A549 (cell line): Measurements from ENCODE around the gene MAGIX.

ENCODE experiments used
- HDAC2 ChIP-seq: fragments of 200-600 bp; sonication (generic); IDR thresholded peaks from 2 replicates; pipeline ENCODE4 v1.6.1; 2016
- JUN ChIP-seq, 2 experiments: fragments of >200 bp; sonication (Bioruptor Twin); formaldehyde crosslinking; IDR thresholded peaks; 2 replicates in 1 of 2; 3 replicates in 1 of 2; pipeline ENCODE4 v1.6.1; 2016 to 2017
- JUNB ChIP-seq: fragments of >200 bp; sonication (Bioruptor Twin); formaldehyde crosslinking; IDR thresholded peaks from 2 replicates; pipeline ENCODE4 v1.6.1; 2016
- POLR2A ChIP-seq: IDR thresholded peaks from 2 replicates; pipeline ENCODE4 v1.6.1; 2012; ENCODE audit warnings: mild to moderate bottlenecking, low read length
- RFX5 ChIP-seq: fragments of 450-650 bp; IDR thresholded peaks from 2 replicates; pipeline ENCODE4 v1.7.1; 2014; ENCODE audit warnings: antibody characterized with exemption, mild to moderate bottlenecking, moderate library complexity
- ZNF302 ChIP-seq: fragments of 250-450 bp; sonication (Bioruptor Pico); IDR thresholded peaks from 2 replicates; pipeline ENCODE4 v1.9.0; 2021; ENCODE audit warnings: inconsistent platforms, mild to moderate bottlenecking, moderate library complexity
- TF ChIP-seq, protein P1 (sequence below): fragments of >200 bp; sonication (Bioruptor Twin); formaldehyde crosslinking; IDR thresholded peaks from 3 replicates; pipeline ENCODE4 v1.5.1; 2016
- TF ChIP-seq, protein P2 (sequence below): fragments of 200-600 bp; sonication (generic); IDR thresholded peaks from 2 replicates; pipeline ENCODE4 v1.6.1; 2016; ENCODE audit warnings: antibody characterized with exemption, mild to moderate bottlenecking, moderate library complexity

DNA sequence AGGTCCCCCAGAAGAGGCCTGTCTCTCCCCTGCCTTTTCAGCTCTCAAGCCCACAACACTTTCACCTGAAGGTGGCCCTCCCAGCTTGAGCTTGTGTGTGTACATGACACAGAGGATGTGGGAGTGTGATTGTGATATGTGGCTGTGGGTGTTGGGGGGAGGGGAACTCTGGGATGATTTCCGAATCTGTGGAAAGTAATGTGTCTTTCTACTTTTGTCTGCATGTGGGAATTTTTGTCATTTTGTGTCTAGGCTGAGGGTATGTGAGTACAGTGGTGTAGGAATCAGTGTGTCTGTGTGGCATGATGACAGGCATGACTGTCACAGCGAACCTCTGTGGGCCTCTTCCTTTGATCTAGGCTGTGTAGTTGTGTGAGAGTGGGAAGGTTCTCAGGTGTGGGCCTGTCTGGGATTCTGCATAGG is 31.0 kb downstream of the MAGIX start:
- TF ChIP-seq, protein P1, sequence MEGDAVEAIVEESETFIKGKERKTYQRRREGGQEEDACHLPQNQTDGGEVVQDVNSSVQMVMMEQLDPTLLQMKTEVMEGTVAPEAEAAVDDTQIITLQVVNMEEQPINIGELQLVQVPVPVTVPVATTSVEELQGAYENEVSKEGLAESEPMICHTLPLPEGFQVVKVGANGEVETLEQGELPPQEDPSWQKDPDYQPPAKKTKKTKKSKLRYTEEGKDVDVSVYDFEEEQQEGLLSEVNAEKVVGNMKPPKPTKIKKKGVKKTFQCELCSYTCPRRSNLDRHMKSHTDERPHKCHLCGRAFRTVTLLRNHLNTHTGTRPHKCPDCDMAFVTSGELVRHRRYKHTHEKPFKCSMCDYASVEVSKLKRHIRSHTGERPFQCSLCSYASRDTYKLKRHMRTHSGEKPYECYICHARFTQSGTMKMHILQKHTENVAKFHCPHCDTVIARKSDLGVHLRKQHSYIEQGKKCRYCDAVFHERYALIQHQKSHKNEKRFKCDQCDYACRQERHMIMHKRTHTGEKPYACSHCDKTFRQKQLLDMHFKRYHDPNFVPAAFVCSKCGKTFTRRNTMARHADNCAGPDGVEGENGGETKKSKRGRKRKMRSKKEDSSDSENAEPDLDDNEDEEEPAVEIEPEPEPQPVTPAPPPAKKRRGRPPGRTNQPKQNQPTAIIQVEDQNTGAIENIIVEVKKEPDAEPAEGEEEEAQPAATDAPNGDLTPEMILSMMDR, result no peak
- TF ChIP-seq POLR2A (no peak), JUNB (no peak), HDAC2 (no peak), ZNF302 (CRISPR knock-in tag) (no peak), JUN (IDR thresholded peaks at IDR 0.05) (no peak), RFX5 (no peak)
- TF ChIP-seq, protein P2, sequence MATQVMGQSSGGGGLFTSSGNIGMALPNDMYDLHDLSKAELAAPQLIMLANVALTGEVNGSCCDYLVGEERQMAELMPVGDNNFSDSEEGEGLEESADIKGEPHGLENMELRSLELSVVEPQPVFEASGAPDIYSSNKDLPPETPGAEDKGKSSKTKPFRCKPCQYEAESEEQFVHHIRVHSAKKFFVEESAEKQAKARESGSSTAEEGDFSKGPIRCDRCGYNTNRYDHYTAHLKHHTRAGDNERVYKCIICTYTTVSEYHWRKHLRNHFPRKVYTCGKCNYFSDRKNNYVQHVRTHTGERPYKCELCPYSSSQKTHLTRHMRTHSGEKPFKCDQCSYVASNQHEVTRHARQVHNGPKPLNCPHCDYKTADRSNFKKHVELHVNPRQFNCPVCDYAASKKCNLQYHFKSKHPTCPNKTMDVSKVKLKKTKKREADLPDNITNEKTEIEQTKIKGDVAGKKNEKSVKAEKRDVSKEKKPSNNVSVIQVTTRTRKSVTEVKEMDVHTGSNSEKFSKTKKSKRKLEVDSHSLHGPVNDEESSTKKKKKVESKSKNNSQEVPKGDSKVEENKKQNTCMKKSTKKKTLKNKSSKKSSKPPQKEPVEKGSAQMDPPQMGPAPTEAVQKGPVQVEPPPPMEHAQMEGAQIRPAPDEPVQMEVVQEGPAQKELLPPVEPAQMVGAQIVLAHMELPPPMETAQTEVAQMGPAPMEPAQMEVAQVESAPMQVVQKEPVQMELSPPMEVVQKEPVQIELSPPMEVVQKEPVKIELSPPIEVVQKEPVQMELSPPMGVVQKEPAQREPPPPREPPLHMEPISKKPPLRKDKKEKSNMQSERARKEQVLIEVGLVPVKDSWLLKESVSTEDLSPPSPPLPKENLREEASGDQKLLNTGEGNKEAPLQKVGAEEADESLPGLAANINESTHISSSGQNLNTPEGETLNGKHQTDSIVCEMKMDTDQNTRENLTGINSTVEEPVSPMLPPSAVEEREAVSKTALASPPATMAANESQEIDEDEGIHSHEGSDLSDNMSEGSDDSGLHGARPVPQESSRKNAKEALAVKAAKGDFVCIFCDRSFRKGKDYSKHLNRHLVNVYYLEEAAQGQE, result no peak
